ENCODE measurements around the gene TUBGCP6. TPM values are rescaled to one million over a fixed set of nuclear protein-coding genes. Genes with fewer than 3 reads are reported as not detected.

The TUBGCP6 gene, protein sequence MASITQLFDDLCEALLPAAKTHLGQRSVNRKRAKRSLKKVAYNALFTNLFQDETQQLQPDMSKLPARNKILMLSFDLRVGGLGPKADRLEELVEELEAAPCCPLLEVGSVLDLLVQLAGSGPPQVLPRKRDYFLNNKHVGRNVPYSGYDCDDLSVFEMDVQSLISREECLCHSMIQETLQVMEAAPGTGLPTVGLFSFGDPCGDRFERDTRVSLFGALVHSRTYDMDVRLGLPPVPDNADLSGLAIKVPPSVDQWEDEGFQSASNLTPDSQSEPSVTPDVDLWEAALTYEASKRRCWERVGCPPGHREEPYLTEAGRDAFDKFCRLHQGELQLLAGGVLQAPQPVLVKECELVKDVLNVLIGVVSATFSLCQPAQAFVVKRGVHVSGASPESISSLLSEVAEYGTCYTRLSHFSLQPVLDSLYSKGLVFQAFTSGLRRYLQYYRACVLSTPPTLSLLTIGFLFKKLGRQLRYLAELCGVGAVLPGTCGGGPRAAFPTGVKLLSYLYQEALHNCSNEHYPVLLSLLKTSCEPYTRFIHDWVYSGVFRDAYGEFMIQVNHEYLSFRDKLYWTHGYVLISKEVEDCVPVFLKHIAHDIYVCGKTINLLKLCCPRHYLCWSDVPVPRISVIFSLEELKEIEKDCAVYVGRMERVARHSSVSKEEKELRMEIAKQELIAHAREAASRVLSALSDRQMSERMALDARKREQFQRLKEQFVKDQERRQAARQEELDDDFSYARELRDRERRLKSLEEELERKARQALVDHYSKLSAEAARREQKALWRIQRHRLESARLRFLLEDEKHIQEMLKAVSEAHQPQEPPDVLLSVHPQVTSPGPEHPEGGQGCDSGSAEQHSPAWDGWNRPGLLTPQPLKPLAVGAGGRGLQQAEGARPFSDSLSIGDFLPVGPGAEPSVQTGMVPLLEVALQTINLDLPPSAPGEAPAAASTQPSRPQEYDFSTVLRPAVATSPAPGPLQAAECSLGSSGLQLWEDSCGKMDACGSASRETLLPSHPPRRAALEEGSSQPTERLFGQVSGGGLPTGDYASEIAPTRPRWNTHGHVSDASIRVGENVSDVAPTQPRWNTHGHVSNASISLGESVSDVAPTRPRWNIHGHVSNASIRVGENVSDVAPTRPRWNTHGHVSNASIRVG (N-terminal part only)
- 16.9 and 44.6 TPM in 2 replicates for total RNA-seq (ENCODE audit: low replicate concordance)

- H3K36me3 Mint-ChIP-seq = peaks cover 4% of the 10 kb centered on the region
- H3K4me3 Mint-ChIP-seq = peak within 1 kb of the TSS; percentile 100
- Histone ChIP-seq H3K4me2 (peak within 1 kb of the TSS; percentile 93), H4K20me1 (ENCODE audit: low read depth) (peaks cover 47% of the 10 kb centered on the region), H3K27me3 (no peaks in the 10 kb centered on the region), H3K4me3 (peak within 1 kb of the TSS; percentile 94), H2AFZ (replicated peaks) (peak within 1 kb of the TSS; percentile 95), H3K36me3 (no peaks in the 10 kb centered on the region), H3K9ac (peak within 1 kb of the TSS; percentile 81), H3K79me2 (ENCODE audit: low read depth) (peaks cover 58% of the 10 kb centered on the region), H3K27ac (peak within 1 kb of the TSS; percentile 85), H3F3A (ENCODE audit: low read depth) (peaks cover 22% of the 10 kb centered on the region), H3K9me3 (ENCODE audit: low read depth) (no peaks in the 10 kb centered on the region), H3K4me1 (peaks cover 13% of the 10 kb centered on the region)
- peaks cover 32% of the 10 kb centered on the region for H3K4me1 Mint-ChIP-seq
- H3K9me3 Mint-ChIP-seq = no peaks in the 10 kb centered on the region
- peak; percentile 97 for DNase-seq (ENCODE audit: low spot score)
- no peak for TF ChIP-seq EZH2 (IDR thresholded peaks at IDR 0.05)
- TF ChIP-seq, protein P1, sequence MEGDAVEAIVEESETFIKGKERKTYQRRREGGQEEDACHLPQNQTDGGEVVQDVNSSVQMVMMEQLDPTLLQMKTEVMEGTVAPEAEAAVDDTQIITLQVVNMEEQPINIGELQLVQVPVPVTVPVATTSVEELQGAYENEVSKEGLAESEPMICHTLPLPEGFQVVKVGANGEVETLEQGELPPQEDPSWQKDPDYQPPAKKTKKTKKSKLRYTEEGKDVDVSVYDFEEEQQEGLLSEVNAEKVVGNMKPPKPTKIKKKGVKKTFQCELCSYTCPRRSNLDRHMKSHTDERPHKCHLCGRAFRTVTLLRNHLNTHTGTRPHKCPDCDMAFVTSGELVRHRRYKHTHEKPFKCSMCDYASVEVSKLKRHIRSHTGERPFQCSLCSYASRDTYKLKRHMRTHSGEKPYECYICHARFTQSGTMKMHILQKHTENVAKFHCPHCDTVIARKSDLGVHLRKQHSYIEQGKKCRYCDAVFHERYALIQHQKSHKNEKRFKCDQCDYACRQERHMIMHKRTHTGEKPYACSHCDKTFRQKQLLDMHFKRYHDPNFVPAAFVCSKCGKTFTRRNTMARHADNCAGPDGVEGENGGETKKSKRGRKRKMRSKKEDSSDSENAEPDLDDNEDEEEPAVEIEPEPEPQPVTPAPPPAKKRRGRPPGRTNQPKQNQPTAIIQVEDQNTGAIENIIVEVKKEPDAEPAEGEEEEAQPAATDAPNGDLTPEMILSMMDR (IDR thresholded peaks at IDR 0.05) = peak; percentile 48
- peaks cover 2% of the 10 kb centered on the region for H3K27me3 Mint-ChIP-seq (ENCODE audit: insufficient read depth, low read depth)
- peak within 1 kb of the TSS; percentile 99 for H3K27ac Mint-ChIP-seq
Observed at GRCh38 chr22:50244420-50245213, at the start of gene TUBGCP6. TSS of gene TUBGCP6 (minus strand) at chr22:50245023. CDS start at chr22:50244459, 564 bp downstream.

DNA sequence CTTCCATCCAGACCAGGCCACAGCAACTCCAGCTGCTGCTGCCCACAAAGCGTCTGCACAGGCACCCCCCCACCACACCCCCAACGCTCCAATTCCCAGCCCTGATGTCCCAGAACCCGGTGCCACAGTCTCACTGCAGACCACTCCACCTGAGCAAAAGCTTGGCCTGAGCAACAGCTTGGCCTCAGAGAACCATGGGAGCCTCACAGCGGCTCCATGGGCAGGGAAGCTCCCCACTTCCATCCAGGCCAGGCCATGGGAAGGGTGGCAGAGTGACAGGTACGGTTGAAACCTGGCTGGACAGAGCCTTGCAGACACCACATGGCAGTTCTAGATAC is 49.5 kb upstream of the TUBGCP6 start:
- Histone ChIP-seq H3F3A (ENCODE audit: low read depth) (peaks cover 17% of the 10 kb centered on the region), H4K20me1 (ENCODE audit: low read depth) (peaks cover 98% of the 10 kb centered on the region), H3K36me3 (no peaks in the 10 kb centered on the region), H3K4me1 (peaks cover 30% of the 10 kb centered on the region), H3K9me3 (ENCODE audit: low read depth) (no peaks in the 10 kb centered on the region), H3K79me2 (ENCODE audit: low read depth) (peaks cover 74% of the 10 kb centered on the region), H3K9ac (no peak overlapping the region), H3K27ac (peak overlapping the region; percentile 87), H3K27me3 (peaks cover 6% of the 10 kb centered on the region), H3K4me2 (peak overlapping the region; percentile 73), H3K4me3 (no peak overlapping the region), H2AFZ (replicated peaks) (no peak overlapping the region)
- Mint-ChIP-seq H3K4me1 (peaks cover 33% of the 10 kb centered on the region), H3K27ac (no peak overlapping the region), H3K27me3 (ENCODE audit: insufficient read depth, low read depth) (peaks cover 7% of the 10 kb centered on the region), H3K36me3 (peaks cover 2% of the 10 kb centered on the region), H3K9me3 (no peaks in the 10 kb centered on the region), H3K4me3 (peak overlapping the region; percentile 53)
- DNase-seq (ENCODE audit: low spot score) = no peak
- TF ChIP-seq EZH2phosphoT487 (IDR thresholded peaks at IDR 0.05) (no peak), EZH2 (IDR thresholded peaks at IDR 0.05) (no peak)
- TF ChIP-seq, protein P1 (IDR thresholded peaks at IDR 0.05) = no peak

Measured in neural progenitor cell (in vitro differentiated cells).